ACC112 (cell line): Measurements from ENCODE around the gene CHSY1.

Experiments
- H2AFZ ChIP-seq: fragments of 200-600 bp; sonication (generic); one replicate; pipeline ENCODE4 v1.6.0; 2017; ENCODE audit warnings: antibody characterized with exemption, low read length; ENCODE audit not compliant: unreplicated experiment
- H3K27ac ChIP-seq: fragments of 200-600 bp; sonication (generic); 2 replicates; pipeline ENCODE4 v1.5.1; 2014; ENCODE audit warnings: low read depth, mild to moderate bottlenecking, antibody characterized with exemption, low read length, moderate library complexity
- H3K27me3 ChIP-seq: fragments of 200-600 bp; sonication (generic); 2 replicates; pipeline ENCODE4 v1.6.1; 2014; ENCODE audit warnings: mild to moderate bottlenecking, antibody characterized with exemption, low read length, moderate library complexity, mixed read lengths; ENCODE audit not compliant: insufficient read depth
- H3K36me3 ChIP-seq: fragments of 200-600 bp; sonication (generic); 2 replicates; pipeline ENCODE4 v1.6.1; 2016; ENCODE audit warnings: mild to moderate bottlenecking, antibody characterized with exemption, low read length, moderate library complexity, mixed read lengths; ENCODE audit not compliant: insufficient read depth
- H3K4me1 ChIP-seq: fragments of 200-600 bp; sonication (generic); one replicate; pipeline ENCODE4 v1.6.1; 2016; ENCODE audit warnings: low read length, mixed read lengths; ENCODE audit not compliant: insufficient read depth, unreplicated experiment, control insufficient read depth
- H3K4me3 ChIP-seq: fragments of 200-600 bp; sonication (generic); 2 replicates; pipeline ENCODE4 v1.5.1; 2014; ENCODE audit warnings: mild to moderate bottlenecking, low read depth, low read length
- H3K79me2 ChIP-seq: fragments of 200-600 bp; sonication (generic); one replicate; pipeline ENCODE4 v1.6.0; 2016; ENCODE audit warnings: low read length; ENCODE audit not compliant: control insufficient read depth, unreplicated experiment, insufficient read depth

Gene CHSY1

DNA sequence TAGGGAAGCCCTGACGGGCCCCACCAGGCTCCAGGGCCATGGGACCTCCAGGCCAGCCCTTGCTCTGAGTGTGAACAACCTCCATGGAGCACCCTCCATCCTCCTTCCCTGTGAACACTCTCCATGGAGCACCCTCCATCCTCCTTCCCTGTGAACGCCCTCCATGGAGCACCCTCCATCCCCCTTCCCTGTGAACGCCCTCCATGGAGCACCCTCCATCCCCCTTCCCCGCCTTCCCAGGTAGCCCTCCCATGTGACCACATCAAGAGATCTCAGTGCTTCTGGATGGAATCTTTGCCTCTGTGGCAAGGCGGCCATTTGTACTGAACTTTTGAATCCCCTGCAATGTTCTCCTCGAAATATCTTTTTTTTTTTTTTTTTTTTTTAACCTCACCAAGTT, 66.5 kb downstream of the CHSY1 start:
- Histone ChIP-seq H3K4me1 (peaks cover 36% of the 10 kb centered on the region), H2AFZ (no peak overlapping the region), H3K36me3 (peaks cover 19% of the 10 kb centered on the region; the same call in 1 of the 2 replicates), H3K27me3 (no peaks in the 10 kb centered on the region), H3K27ac (no peak overlapping the region), H3K79me2 (peaks cover 93% of the 10 kb centered on the region), H3K4me3 (no peak overlapping the region)

GRCh38 chr15:101184830-101185229, 67.0 kb downstream of the CHSY1 start:
- Histone ChIP-seq H3K4me3 (no peak overlapping the region), H3K27me3 (no peaks in the 10 kb centered on the region), H3K4me1 (peaks cover 31% of the 10 kb centered on the region), H3K79me2 (peaks cover 93% of the 10 kb centered on the region), H3K36me3 (peaks cover 19% of the 10 kb centered on the region; the same call in 1 of the 2 replicates), H2AFZ (no peak overlapping the region), H3K27ac (no peak overlapping the region)

DNA sequence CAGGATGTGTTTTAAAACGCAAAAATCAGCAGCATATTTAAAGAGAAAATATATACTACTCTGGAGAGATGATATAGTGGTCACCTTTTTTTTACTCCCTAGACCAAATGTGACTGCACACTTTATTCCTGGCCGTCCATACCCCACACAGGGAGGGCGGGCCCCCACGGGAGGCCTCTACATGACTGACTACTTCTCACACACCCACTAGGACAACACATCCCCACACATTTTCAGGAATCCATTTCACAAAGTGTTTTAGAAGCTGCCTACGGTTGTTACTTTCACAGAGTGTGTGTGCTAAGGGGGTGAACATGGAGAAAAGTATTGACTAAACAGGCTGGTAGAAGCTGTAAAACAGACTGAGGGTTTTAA, 67.9 kb downstream of the CHSY1 start:
- no peak overlapping the region for H3K27ac ChIP-seq
- H3K79me2 ChIP-seq, result peaks cover 92% of the 10 kb centered on the region
- H3K4me1 ChIP-seq, result peaks cover 22% of the 10 kb centered on the region
- no peak overlapping the region for H2AFZ ChIP-seq
- H3K27me3 ChIP-seq, result no peaks in the 10 kb centered on the region
- no peak overlapping the region for H3K4me3 ChIP-seq
- H3K36me3 ChIP-seq, result peaks cover 20% of the 10 kb centered on the region; the same call in 1 of the 2 replicates

DNA sequence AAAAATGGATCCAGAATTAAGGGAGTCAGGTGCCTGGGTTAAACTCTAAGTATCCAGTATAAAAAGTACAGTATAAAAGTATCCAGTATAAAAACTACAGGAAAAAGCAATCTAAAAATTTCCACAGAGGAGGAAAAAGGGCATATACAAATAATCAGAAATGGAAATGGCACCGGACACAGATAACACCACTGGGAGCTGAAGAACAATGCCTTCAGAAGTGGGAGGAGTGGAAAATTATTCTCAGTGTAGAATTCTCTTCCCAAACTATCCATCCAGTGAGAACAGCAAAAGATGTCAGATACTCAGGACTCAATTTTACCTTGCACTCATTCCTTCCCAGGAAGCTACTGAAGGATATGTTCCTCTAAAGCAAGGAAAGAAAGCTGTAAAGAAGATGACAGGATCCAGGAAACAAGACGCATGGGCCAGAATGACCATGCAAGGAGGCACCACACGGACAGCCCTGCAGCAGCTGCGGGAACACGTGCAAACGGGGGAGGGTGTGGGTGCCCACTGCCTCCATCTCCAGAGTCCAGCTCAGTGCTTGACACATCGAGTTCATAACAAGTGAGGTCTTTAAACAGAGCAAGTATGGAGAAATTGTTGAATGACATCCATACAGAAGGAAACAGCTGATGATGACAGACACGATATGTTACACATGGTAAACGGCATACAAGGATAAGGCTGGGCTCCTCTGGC, 68.5 kb downstream of the CHSY1 start:
- no peaks in the 10 kb centered on the region for H3K27me3 ChIP-seq
- H3K36me3 ChIP-seq, result peaks cover 25% of the 10 kb centered on the region
- H2AFZ ChIP-seq, result no peak overlapping the region
- H3K4me3 ChIP-seq, result no peak overlapping the region
- H3K4me1 ChIP-seq, result peaks cover 19% of the 10 kb centered on the region
- H3K27ac ChIP-seq, result no peak overlapping the region
- peaks cover 93% of the 10 kb centered on the region for H3K79me2 ChIP-seq

- Histone ChIP-seq H2AFZ (no peak overlapping the region), H3K79me2 (peaks cover 93% of the 10 kb centered on the region), H3K4me1 (peaks cover 15% of the 10 kb centered on the region), H3K4me3 (no peak overlapping the region), H3K27me3 (no peaks in the 10 kb centered on the region), H3K27ac (peak overlapping the region; percentile 14; the same call in 1 of the 2 replicates), H3K36me3 (peaks cover 37% of the 10 kb centered on the region)
Observed at GRCh38 chr15:101182215-101182614, 69.6 kb downstream of the CHSY1 start.

GRCh38 chr15:101181349-101181748, 70.5 kb downstream of the CHSY1 start:
- Histone ChIP-seq H3K27ac (no peak overlapping the region), H3K79me2 (peaks cover 85% of the 10 kb centered on the region), H3K4me1 (peaks cover 13% of the 10 kb centered on the region), H3K27me3 (no peaks in the 10 kb centered on the region), H2AFZ (no peak overlapping the region), H3K36me3 (peaks cover 38% of the 10 kb centered on the region), H3K4me3 (no peak overlapping the region)

DNA sequence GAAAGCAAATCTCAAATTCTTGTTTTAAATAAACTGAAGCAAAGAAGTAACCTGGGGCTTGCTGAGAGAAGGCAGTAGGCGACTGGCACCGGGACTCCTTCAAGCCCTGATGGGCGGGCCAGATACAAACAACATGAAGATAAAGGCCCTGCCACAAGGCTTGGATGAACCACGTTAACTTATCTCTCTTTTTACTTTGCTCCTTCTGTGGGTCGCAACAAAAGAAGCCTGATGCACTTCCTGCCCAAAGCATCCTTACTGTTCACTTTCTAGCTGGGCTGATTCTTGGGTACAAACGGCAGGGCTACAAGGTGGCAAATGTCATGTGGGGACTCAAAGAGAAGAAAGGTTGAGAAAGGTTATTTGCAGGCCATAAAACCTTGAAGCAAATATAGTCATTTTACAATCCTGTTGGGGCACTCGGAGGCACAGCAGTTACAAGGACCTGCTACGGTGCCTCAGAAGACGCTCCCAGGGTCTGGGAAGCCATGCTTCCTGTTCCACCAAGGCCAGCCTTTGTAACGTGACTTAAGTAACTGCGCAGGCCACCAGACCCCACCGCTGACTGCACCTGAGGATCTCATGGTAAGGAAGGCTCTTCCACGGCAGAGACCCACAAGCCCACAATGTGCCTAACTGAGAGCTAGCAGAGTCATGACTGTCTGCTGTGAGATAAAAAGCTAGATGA, 71.1 kb downstream of the CHSY1 start:
- Histone ChIP-seq H3K4me1 (peaks cover 17% of the 10 kb centered on the region), H3K27me3 (no peaks in the 10 kb centered on the region), H3K36me3 (peaks cover 44% of the 10 kb centered on the region), H2AFZ (no peak overlapping the region), H3K27ac (peak overlapping the region; percentile 70), H3K4me3 (no peak overlapping the region), H3K79me2 (peaks cover 80% of the 10 kb centered on the region)

- Histone ChIP-seq H3K4me1 (peaks cover 17% of the 10 kb centered on the region), H3K27me3 (no peaks in the 10 kb centered on the region), H3K36me3 (peaks cover 51% of the 10 kb centered on the region), H2AFZ (no peak overlapping the region), H3K4me3 (no peak overlapping the region), H3K27ac (peak overlapping the region; percentile 70), H3K79me2 (peaks cover 79% of the 10 kb centered on the region)
Observed at GRCh38 chr15:101179341-101180153, 72.3 kb downstream of the CHSY1 start.

DNA sequence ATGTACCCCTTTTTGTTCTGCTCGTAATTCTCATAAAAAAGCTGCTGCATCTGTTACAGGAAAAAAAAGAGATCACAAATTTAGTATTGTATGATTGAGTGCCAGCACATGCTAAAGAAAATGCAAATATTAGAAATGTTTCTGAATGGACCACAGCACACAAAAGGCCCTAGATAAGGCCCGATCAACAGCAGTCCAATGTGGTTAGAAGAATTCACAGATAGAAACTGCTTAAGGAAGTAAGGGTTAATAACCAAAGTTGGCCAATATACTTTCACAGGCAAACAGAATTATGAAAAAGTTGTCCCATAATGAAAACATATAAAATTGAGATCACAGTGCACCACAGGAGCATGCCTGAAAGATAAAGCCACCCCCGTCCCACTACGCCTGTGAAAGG, 72.9 kb downstream of the CHSY1 start:
- Histone ChIP-seq H3K4me3 (no peak overlapping the region), H2AFZ (no peak overlapping the region), H3K79me2 (peaks cover 82% of the 10 kb centered on the region), H3K4me1 (peaks cover 17% of the 10 kb centered on the region), H3K36me3 (peaks cover 51% of the 10 kb centered on the region), H3K27me3 (no peaks in the 10 kb centered on the region), H3K27ac (no peak overlapping the region; the same call in 1 of the 2 replicates)

- H3K36me3 ChIP-seq, result peaks cover 51% of the 10 kb centered on the region
- no peak overlapping the region for H2AFZ ChIP-seq
- peaks cover 17% of the 10 kb centered on the region for H3K4me1 ChIP-seq
- H3K4me3 ChIP-seq, result no peak overlapping the region
- H3K27ac ChIP-seq, result 0 out of 2 replicates have a peak overlapping the region, but pooled peaks have one; percentile 96
- H3K27me3 ChIP-seq, result no peaks in the 10 kb centered on the region
- H3K79me2 ChIP-seq, result peaks cover 77% of the 10 kb centered on the region
Observed at GRCh38 chr15:101178479-101178878, 73.4 kb downstream of the CHSY1 start.
